HG03280 (cell line): ENCODE results near the gene NUTM2B.
"Not testable (repeated sequence)": the region's sequence is repeated elsewhere in the genome, so short reads cannot be mapped to it uniquely, and the experiment has no call there.

Experiments
- ATAC-seq: cut with Tn5 transposase; IDR thresholded peaks from one replicate; pipeline ENCODE4 v1.9.1; 2021; ENCODE audit warnings: mild to moderate bottlenecking, moderate library complexity; ENCODE audit not compliant: unreplicated experiment

Gene NUTM2B

GRCh38 chr10:79726620-79727019 lies 23.6 kb downstream of the NUTM2B start:
- ATAC-seq = not testable (repeated sequence)

GRCh38 chr10:79744844-79745243 lies 41.8 kb downstream of the NUTM2B start:
- not testable (repeated sequence) for ATAC-seq

GRCh38 chr10:79748510-79748909 lies 45.5 kb downstream of the NUTM2B start:
- not testable (repeated sequence) for ATAC-seq

GRCh38 chr10:79753601-79754000 lies 50.6 kb downstream of the NUTM2B start:
- ATAC-seq = not testable (repeated sequence)

GRCh38 chr10:79758297-79758993 lies 55.4 kb downstream of the NUTM2B start:
- not testable (repeated sequence) for ATAC-seq
